ENCODE data around the gene GALNT15.

DNA sequence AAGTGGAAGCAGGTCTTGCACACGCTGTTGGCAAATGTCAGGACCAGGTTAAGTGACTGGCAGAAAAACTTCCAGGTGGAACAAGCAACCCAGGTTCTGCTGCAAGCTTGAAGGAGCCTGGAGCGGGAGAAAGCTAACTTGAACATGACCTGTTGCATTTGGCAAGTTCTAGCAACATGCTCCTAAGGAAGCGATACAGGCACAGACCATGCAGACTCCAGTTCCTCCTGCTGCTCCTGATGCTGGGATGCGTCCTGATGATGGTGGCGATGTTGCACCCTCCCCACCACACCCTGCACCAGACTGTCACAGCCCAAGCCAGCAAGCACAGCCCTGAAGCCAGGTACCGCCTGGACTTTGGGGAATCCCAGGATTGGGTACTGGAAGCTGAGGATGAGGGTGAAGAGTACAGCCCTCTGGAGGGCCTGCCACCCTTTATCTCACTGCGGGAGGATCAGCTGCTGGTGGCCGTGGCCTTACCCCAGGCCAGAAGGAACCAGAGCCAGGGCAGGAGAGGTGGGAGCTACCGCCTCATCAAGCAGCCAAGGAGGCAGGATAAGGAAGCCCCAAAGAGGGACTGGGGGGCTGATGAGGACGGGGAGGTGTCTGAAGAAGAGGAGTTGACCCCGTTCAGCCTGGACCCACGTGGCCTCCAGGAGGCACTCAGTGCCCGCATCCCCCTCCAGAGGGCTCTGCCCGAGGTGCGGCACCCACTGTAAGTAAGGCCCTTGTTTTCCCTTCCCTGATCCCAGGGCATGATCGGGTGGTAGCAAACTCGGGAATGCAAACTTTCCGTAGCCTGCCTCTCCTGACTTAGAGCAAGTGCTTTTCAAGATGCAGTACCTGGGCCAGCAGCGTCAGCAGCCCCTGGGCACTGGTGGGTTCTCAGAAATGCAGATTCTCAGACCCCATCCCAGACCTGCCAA, 759 bp downstream of the GALNT15 start:
- TF ChIP-seq FOXJ3 (CRISPR knock-in tag; IDR thresholded peaks at IDR 0.05): no peak
- no peak for TF ChIP-seq SIN3A (IDR thresholded peaks at IDR 0.05; ENCODE audit: borderline replicate concordance, low read depth, low read length)
- no peak for TF ChIP-seq PBX3 (IDR thresholded peaks at IDR 0.05)
- no peak for TF ChIP-seq CTCF (IDR thresholded peaks at IDR 0.05)
- TF ChIP-seq ELF1 (IDR thresholded peaks at IDR 0.05): no peak
- no peak for TF ChIP-seq TAF1 (IDR thresholded peaks at IDR 0.05; ENCODE audit: borderline replicate concordance, low read depth, low read length)
